Measurements from ENCODE around the gene HABP2.

Gene HABP2

GRCh38 chr10:113565364-113565763 is 12.5 kb downstream of the HABP2 start (continued):
- TF ChIP-seq MZF1 (tag by site-specific recombination; IDR thresholded peaks at IDR 0.05; ENCODE audit: borderline replicate concordance): peak; percentile 69
- TF ChIP-seq ZNF521 (tag by site-specific recombination; IDR thresholded peaks at IDR 0.05): no peak

GRCh38 chr10:113566888-113567287 is 14.0 kb downstream of the HABP2 start:
- Histone ChIP-seq H3K27ac (ENCODE audit: extremely low read depth, low read depth, low read length) (no peak overlapping the region), H3K36me3 (ENCODE audit: control insufficient read depth in 2 of 2, insufficient read depth in 1 of 2, low read length in 2 of 2) (no peaks in the 10 kb centered on the region), H3K4me3 (ENCODE audit: low read depth, low read length) (no peak overlapping the region), H3K9me3 (ENCODE audit: control insufficient read depth, insufficient read depth, low read depth, low read length) (no peaks in the 10 kb centered on the region), H3K4me1 (ENCODE audit: control insufficient read depth, insufficient read depth, low read length) (peaks cover 2% of the 10 kb centered on the region; the same call in 1 of the 2 replicates)
- ChIA-PET CTCF (no interaction called here), POLR2A (no interaction called here)
- no peak for TF ChIP-seq RBAK (tag by site-specific recombination; IDR thresholded peaks at IDR 0.05)
- TF ChIP-seq ZNF280C (tag by site-specific recombination; IDR thresholded peaks at IDR 0.05): no peak
- no peak for TF ChIP-seq GLIS1 (tag by site-specific recombination; IDR thresholded peaks at IDR 0.05)
- TF ChIP-seq ZEB2 (tag by site-specific recombination; IDR thresholded peaks at IDR 0.05): no peak
- no peak for TF ChIP-seq REST (tag by site-specific recombination; IDR thresholded peaks at IDR 0.05)
- no peak for TF ChIP-seq ZNF146 (tag by site-specific recombination; IDR thresholded peaks at IDR 0.05)
- TF ChIP-seq ZNF324 (tag by site-specific recombination; IDR thresholded peaks at IDR 0.05): no peak
- no peak for TF ChIP-seq AEBP2 (tag by site-specific recombination; IDR thresholded peaks at IDR 0.05; ENCODE audit: borderline replicate concordance)
- no peak for TF ChIP-seq ZNF23 (tag by site-specific recombination; IDR thresholded peaks at IDR 0.05; ENCODE audit: borderline replicate concordance)
- no peak for TF ChIP-seq ZNF132 (tag by site-specific recombination; IDR thresholded peaks at IDR 0.05; ENCODE audit: borderline replicate concordance)
- no peak for TF ChIP-seq ZNF837 (tag by site-specific recombination; IDR thresholded peaks at IDR 0.05)
- no peak for TF ChIP-seq ZNF513 (tag by site-specific recombination; IDR thresholded peaks at IDR 0.05)
- TF ChIP-seq ZNF174 (tag by site-specific recombination; IDR thresholded peaks at IDR 0.05): no peak
- TF ChIP-seq ZNF280D (tag by site-specific recombination; IDR thresholded peaks at IDR 0.05): no peak
- TF ChIP-seq ZNF26 (tag by site-specific recombination; IDR thresholded peaks at IDR 0.05): no peak
- TF ChIP-seq ZNF274 (IDR thresholded peaks at IDR 0.05; ENCODE audit: low read length): no peak
- no peak for TF ChIP-seq ZNF274 (tag by site-specific recombination; IDR thresholded peaks at IDR 0.05; ENCODE audit: borderline replicate concordance)
- TF ChIP-seq OVOL3 (tag by site-specific recombination; IDR thresholded peaks at IDR 0.05): no peak
- TF ChIP-seq ZBTB7A (tag by site-specific recombination; IDR thresholded peaks at IDR 0.05; ENCODE audit: low read depth): no peak
- no peak for TF ChIP-seq ZNF555 (tag by site-specific recombination; conservative IDR thresholded peaks at IDR 0.05)

All from HEK293 (cell line).